GM10248 (cell line): Measurements from ENCODE around the gene SLC9A8.

Source experiments
- CTCF ChIA-PET: fragments of 300-600 bp; sonication (Branson Sonifier 250); formaldehyde crosslinking; extraction: SDS; loops from one replicate; lab custom pipeline; 2021; ENCODE audit warnings: antibody characterized with exemption; lab: Yijun Ruan, JAX
- POLR2A ChIA-PET: fragments of 350-650 bp; sonication (Branson Sonifier 250); formaldehyde crosslinking; extraction: SDS; loops from one replicate; lab custom pipeline; 2020; ENCODE audit warnings: antibody characterized with exemption; lab: Yijun Ruan, JAX
- DNase-seq: peaks from one replicate; pipeline ENCODE4 v3.0.0; 2012; ENCODE audit errors: extremely low spot score
- CTCF ChIP-seq: IDR thresholded peaks from 2 replicates; pipeline ENCODE4 v1.5.1; 2012; ENCODE audit warnings: mild to moderate bottlenecking, low read depth; ENCODE audit errors: extremely low read depth, missing control alignments, control extremely low read depth

The SLC9A8 gene

GRCh38 chr20:49852522-49853080 lies 40.0 kb downstream of the SLC9A8 start:
- POLR2A ChIA-PET: no interaction called here
- TF ChIP-seq CTCF: no peak
- DNase-seq: no peak
- CTCF ChIA-PET: interaction anchor here (1.7 to 1.8 kb wide), 2 partner anchors 243 to 244 kb away, joined by 4 to 5 read pairs; no protein-coding TSS in a partner anchor

GRCh38 chr20:49853640-49854039 lies 41.0 kb downstream of the SLC9A8 start:
- POLR2A ChIA-PET: no interaction called here
- no peak for TF ChIP-seq CTCF
- no peak for DNase-seq
- CTCF ChIA-PET: interaction anchor here (1.0 to 1.8 kb wide), 3 partner anchors 244 to 312 kb away, joined by 3 to 5 read pairs (median 4); no protein-coding TSS in a partner anchor

GRCh38 chr20:49854190-49854875 lies 41.7 kb downstream of the SLC9A8 start:
- DNase-seq: no peak
- CTCF ChIA-PET: interaction anchor here (1.0 to 2.1 kb wide), 4 partner anchors 8 to 313 kb away, joined by 3 to 11 read pairs (median 4); no protein-coding TSS in a partner anchor
- POLR2A ChIA-PET: interaction anchor here (0.6 kb wide), 1 partner anchor 82 kb away, joined by 3 read pairs; the partner anchor contains the start of gene RNF114
- TF ChIP-seq CTCF: no peak

DNA sequence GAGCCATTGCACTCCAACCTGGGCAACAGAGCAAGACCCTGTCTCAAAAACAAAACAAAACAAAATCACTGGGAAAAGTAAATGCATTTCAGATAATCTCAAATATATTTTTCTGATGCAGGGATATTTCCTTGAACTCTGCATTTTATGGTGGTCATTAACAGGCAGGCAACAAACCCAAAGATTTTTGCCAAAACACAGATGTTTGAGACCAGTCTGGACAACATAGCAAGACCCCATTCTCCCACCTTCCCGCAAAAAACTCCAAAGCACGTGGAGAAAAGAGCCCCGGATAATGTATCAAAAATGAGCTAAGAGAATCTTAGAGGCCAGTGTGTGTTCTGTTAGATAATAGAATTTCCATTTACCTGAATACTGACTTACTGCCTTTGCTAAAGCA lies 44.3 kb downstream of the SLC9A8 start:
- ChIA-PET CTCF (interaction anchor here (1.1 to 2.3 kb wide), 4 partner anchors 10 to 247 kb away, joined by 3 to 8 read pairs (median 4); no protein-coding TSS in a partner anchor), POLR2A (no interaction called here)
- no peak for TF ChIP-seq CTCF
- no peak for DNase-seq

GRCh38 chr20:49858076-49858585 lies 45.5 kb downstream of the SLC9A8 start:
- POLR2A ChIA-PET: no interaction called here
- DNase-seq: no peak
- no peak for TF ChIP-seq CTCF
- CTCF ChIA-PET: interaction anchor here (1.0 to 4.2 kb wide), 4 partner anchors 13 to 316 kb away, joined by 4 to 24 read pairs (median 4); no protein-coding TSS in a partner anchor

DNA sequence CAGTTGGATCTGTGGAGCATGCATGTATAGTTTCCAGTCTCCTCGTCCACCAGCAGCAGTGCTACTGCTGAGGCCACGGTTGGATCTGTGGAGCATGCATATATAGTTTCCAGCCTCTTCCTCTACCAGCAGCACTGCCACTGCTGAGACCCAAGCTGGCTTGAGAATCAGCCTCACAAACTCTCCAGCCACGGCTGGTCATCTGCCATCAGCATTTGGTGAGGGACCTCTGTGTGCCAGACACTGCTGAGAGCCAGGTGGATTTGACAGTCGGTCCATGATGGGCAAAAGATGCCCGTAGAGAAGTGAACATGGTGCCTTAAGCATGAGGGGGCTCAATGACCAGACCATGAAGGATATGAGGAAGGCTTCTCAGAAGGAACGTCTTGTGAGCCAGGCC lies 46.4 kb downstream of the SLC9A8 start:
- POLR2A ChIA-PET: no interaction called here

More for the DNA sequence above, 46.4 kb downstream of the SLC9A8 start:
- DNase-seq: no peak
- no peak for TF ChIP-seq CTCF
- CTCF ChIA-PET: interaction anchor here (0.7 to 4.2 kb wide), 5 partner anchors 9 to 249 kb away, joined by 3 to 24 read pairs (median 3); no protein-coding TSS in a partner anchor
